HFFc6 (cell line): Measurements from ENCODE around the gene IGFBPL1. TPM values are rescaled to one million over a fixed set of nuclear protein-coding genes. Genes with fewer than 3 reads are reported as not detected.

ENCODE experiments used
- DNase-seq: peaks from one replicate; pipeline ENCODE4 v3.0.0-alpha.2; 2018
- H3K27ac Mint-ChIP-seq: 2 replicates; pipeline ENCODE4 v1.8.0; 2020; ENCODE audit warnings: mild to moderate bottlenecking, mixed read lengths
- H3K27me3 Mint-ChIP-seq: 2 replicates; pipeline ENCODE4 v1.8.0; 2021; ENCODE audit warnings: mild to moderate bottlenecking, moderate library complexity, mixed read lengths; ENCODE audit not compliant: insufficient read depth
- H3K36me3 Mint-ChIP-seq: 2 replicates; pipeline ENCODE4 v1.8.0; 2021; ENCODE audit warnings: low read depth, mixed read lengths
- H3K4me1 Mint-ChIP-seq: 2 replicates; pipeline ENCODE4 v1.8.0; 2020; ENCODE audit warnings: low read depth, mixed read lengths
- H3K4me3 Mint-ChIP-seq: 2 replicates; pipeline ENCODE4 v1.8.0; 2020; ENCODE audit warnings: mild to moderate bottlenecking, moderate library complexity, mixed read lengths
- H3K9me3 Mint-ChIP-seq: 2 replicates; pipeline ENCODE4 v1.8.0; 2020; ENCODE audit warnings: mild to moderate bottlenecking, mixed read lengths
- total RNA-seq, 6 experiments: library from RNA; stranded (reverse); fragmentation: NEBNext Ultra II Directional; extraction: Animal tissue kit (Norgen Biotek cat#: 25700); gene quantifications; 2 replicates in 1 of 6; 3 replicates in 5 of 6; pipeline ENCODE4 v1.2.3, GENCODE V29; 2021
- TF ChIP-seq, protein P1 (sequence below): fragments of 200-600 bp; sonication (generic); IDR thresholded peaks from 2 replicates; pipeline ENCODE4 v1.5.0; 2021; ENCODE audit warnings: antibody characterized with exemption, mild to moderate bottlenecking

Gene IGFBPL1
- total RNA-seq, 6 experiments from 2014 or later = not detected

DNA sequence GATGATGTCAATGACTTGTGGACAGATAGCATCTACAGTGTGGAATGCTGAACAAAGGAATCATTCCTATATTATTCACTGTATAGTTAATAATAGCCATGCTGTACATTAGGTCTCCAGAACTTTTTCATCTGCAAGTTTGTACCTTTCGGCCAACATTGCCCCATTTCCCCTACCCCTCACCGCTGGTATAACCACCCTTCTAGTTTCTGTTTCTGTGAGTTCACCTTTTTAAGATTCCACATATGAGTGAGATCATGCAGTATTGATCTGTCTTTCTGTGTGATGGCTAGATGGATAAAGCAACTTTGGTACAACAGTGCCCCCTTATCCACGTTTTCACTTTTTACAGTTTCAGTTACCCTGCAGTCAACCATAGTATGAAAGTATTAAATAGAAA, 50.6 kb downstream of the IGFBPL1 start:
- TF ChIP-seq, protein P1, sequence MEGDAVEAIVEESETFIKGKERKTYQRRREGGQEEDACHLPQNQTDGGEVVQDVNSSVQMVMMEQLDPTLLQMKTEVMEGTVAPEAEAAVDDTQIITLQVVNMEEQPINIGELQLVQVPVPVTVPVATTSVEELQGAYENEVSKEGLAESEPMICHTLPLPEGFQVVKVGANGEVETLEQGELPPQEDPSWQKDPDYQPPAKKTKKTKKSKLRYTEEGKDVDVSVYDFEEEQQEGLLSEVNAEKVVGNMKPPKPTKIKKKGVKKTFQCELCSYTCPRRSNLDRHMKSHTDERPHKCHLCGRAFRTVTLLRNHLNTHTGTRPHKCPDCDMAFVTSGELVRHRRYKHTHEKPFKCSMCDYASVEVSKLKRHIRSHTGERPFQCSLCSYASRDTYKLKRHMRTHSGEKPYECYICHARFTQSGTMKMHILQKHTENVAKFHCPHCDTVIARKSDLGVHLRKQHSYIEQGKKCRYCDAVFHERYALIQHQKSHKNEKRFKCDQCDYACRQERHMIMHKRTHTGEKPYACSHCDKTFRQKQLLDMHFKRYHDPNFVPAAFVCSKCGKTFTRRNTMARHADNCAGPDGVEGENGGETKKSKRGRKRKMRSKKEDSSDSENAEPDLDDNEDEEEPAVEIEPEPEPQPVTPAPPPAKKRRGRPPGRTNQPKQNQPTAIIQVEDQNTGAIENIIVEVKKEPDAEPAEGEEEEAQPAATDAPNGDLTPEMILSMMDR = 0 out of 2 replicates have a peak, but pooled peaks have one; percentile 11
- Mint-ChIP-seq H3K4me1 (no peaks in the 10 kb centered on the region), H3K4me3 (no peak overlapping the region), H3K27me3 (peaks cover 25% of the 10 kb centered on the region), H3K9me3 (no peaks in the 10 kb centered on the region), H3K27ac (no peak overlapping the region), H3K36me3 (no peaks in the 10 kb centered on the region)
- DNase-seq = no peak

- H3K9me3 Mint-ChIP-seq = no peaks in the 10 kb centered on the region
- H3K36me3 Mint-ChIP-seq = no peaks in the 10 kb centered on the region
- DNase-seq = no peak
- no peak overlapping the region for H3K27ac Mint-ChIP-seq
- TF ChIP-seq, protein P1 = no peak
- H3K27me3 Mint-ChIP-seq = peaks cover 25% of the 10 kb centered on the region
- no peaks in the 10 kb centered on the region for H3K4me1 Mint-ChIP-seq
- no peak overlapping the region for H3K4me3 Mint-ChIP-seq
Observed at GRCh38 chr9:38372762-38373619, 51.3 kb downstream of the IGFBPL1 start.

DNA sequence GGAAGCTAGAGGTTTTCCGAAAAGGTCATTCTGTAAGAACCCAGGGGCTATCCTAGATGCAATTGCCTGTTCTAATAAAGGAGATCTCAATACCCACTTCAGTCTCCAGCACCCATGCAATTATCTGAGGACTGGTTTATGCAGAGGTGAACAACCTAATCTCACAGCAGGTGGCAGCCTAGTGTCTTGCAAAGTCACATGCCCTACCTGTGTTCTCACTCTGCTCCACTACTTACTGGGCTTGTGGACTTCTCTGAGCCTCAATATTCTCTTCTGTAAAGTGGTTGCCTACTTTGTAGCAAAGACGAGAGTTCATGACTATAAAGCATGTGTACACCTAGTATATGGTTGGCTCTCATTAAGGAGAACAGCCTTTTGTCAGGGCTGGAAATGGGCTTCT, 52.8 kb downstream of the IGFBPL1 start:
- Mint-ChIP-seq H3K9me3 (no peaks in the 10 kb centered on the region), H3K27ac (no peak overlapping the region), H3K4me1 (no peaks in the 10 kb centered on the region), H3K36me3 (no peaks in the 10 kb centered on the region), H3K4me3 (no peak overlapping the region), H3K27me3 (peaks cover 29% of the 10 kb centered on the region)
- TF ChIP-seq, protein P1 = peak; percentile 48; the same call in 1 of the 2 replicates
- peak; percentile 29 for DNase-seq

- peaks cover 22% of the 10 kb centered on the region for H3K27me3 Mint-ChIP-seq
- TF ChIP-seq, protein P1 = no peak
Observed at GRCh38 chr9:38370176-38370575, 54.1 kb downstream of the IGFBPL1 start.

GRCh38 chr9:38368731-38369130, 55.5 kb downstream of the IGFBPL1 start:
- Mint-ChIP-seq H3K4me3 (no peak overlapping the region), H3K27me3 (peaks cover 19% of the 10 kb centered on the region), H3K27ac (no peak overlapping the region), H3K9me3 (no peaks in the 10 kb centered on the region), H3K4me1 (peaks cover 3% of the 10 kb centered on the region), H3K36me3 (no peaks in the 10 kb centered on the region)
- DNase-seq = no peak
- TF ChIP-seq, protein P1 = no peak

More at GRCh38 chr9:38370176-38370575, 54.1 kb downstream of the IGFBPL1 start:
- DNase-seq = no peak
- Mint-ChIP-seq H3K27ac (no peak overlapping the region), H3K36me3 (no peaks in the 10 kb centered on the region), H3K4me1 (no peaks in the 10 kb centered on the region), H3K4me3 (no peak overlapping the region), H3K9me3 (no peaks in the 10 kb centered on the region)
